ENCODE measurements around the gene PEMT. TPM values are rescaled to one million over a fixed set of nuclear protein-coding genes. Genes with fewer than 3 reads are reported as not detected.

The PEMT gene
- total and polyA plus RNA-seq, 9 of the 15 experiments (the other 6 are each of a cell fraction or from before 2014, with no cell fraction given): 1.4 to 36.4 (median 13.6) TPM

- TF ChIP-seq HINFP (tag; conservative IDR thresholded peaks at IDR 0.05; ENCODE audit: low read depth): no peak
- no peak for TF ChIP-seq U2AF1 (optimal IDR thresholded peaks at IDR 0.05; ENCODE audit: low read depth, low read length)
- TF ChIP-seq PBX2 (CRISPR knock-in tag; IDR thresholded peaks at IDR 0.05; ENCODE audit: low read depth): no peak
- no peak for TF ChIP-seq PBX2 (tag; conservative IDR thresholded peaks at IDR 0.05; ENCODE audit: low read depth)
- TF ChIP-seq CREB5 (CRISPR knock-in tag; IDR thresholded peaks at IDR 0.05): no peak
- TF ChIP-seq ZKSCAN3 (CRISPR knock-in tag; IDR thresholded peaks at IDR 0.05): no peak
- TF ChIP-seq GTF2E2 (tag; IDR thresholded peaks at IDR 0.05): no peak
- TF ChIP-seq DNMT1 (IDR thresholded peaks at IDR 0.05): no peak
- TF ChIP-seq PHF8 (IDR thresholded peaks at IDR 0.05; ENCODE audit: borderline replicate concordance, low read length): peak; percentile 92; the same call in 1 of the 2 replicates
- TF ChIP-seq ERF (CRISPR knock-in tag; IDR thresholded peaks at IDR 0.05): no peak
- TF ChIP-seq BRF2 (IDR thresholded peaks at IDR 0.05; ENCODE audit: borderline replicate concordance, insufficient read depth, insufficient read length): no peak
- TF ChIP-seq HDAC3 (IDR thresholded peaks at IDR 0.05; ENCODE audit: borderline replicate concordance, partially characterized antibody): no peak
- no peak for TF ChIP-seq ATF3 (IDR thresholded peaks at IDR 0.05)
- TF ChIP-seq ATF3 (CRISPR knock-in tag; conservative IDR thresholded peaks at IDR 0.05): no peak
- no peak for TF ChIP-seq SMAD1 (IDR thresholded peaks at IDR 0.05; ENCODE audit: low read depth, low read length, partially characterized antibody)
- no peak for TF ChIP-seq STAG1 (CRISPR knock-in tag; IDR thresholded peaks at IDR 0.05; ENCODE audit: borderline replicate concordance)
- TF ChIP-seq ZNF3 (CRISPR knock-in tag; IDR thresholded peaks at IDR 0.05): no peak
- TF ChIP-seq GATAD2B (IDR thresholded peaks at IDR 0.05; ENCODE audit: borderline replicate concordance): no peak
- peak; percentile 61; the same call in 1 of the 2 replicates for TF ChIP-seq ETS1 (conservative IDR thresholded peaks at IDR 0.05; ENCODE audit: control insufficient read depth, low read depth, low read length)
Measured at GRCh38 chr17:17476865-17477467, 114.5 kb downstream of the PEMT start, which contains the start of gene MED9 (continued).

Data from K562 (cell line).